Measurements from ENCODE around the gene GPC6. TPM values are rescaled to one million over a fixed set of nuclear protein-coding genes. Genes with fewer than 3 reads are reported as not detected.

Gene GPC6
- polyA plus RNA-seq, 1 donor from 2014 or later = 9.0 TPM

GRCh38 chr13:93496985-93497673 lies 270.5 kb downstream of the GPC6 start:
- H3F3A ChIP-seq (ENCODE audit: insufficient read depth, low read length, poor library complexity, severe bottlenecking) = no peaks in the 10 kb centered on the region
- no peaks in the 10 kb centered on the region for H3K9me2 ChIP-seq (ENCODE audit: insufficient read depth, low read length)
- no peaks in the 10 kb centered on the region for H3K36me3 ChIP-seq (ENCODE audit: insufficient read depth, low read length)
- no peak overlapping the region for H2AFZ ChIP-seq (ENCODE audit: low read depth, low read length)
- no peak overlapping the region for H3K4me2 ChIP-seq (ENCODE audit: low read length)
- no peak for TF ChIP-seq SMC3 (conservative IDR thresholded peaks at IDR 0.05; ENCODE audit: poor library complexity)
- TF ChIP-seq EP300 (conservative IDR thresholded peaks at IDR 0.05; ENCODE audit: poor library complexity, severe bottlenecking) = no peak
- TF ChIP-seq EZH2 (IDR thresholded peaks at IDR 0.05; ENCODE audit: borderline replicate concordance, insufficient read depth, low read length, poor library complexity, severe bottlenecking) = no peak
- no peak for TF ChIP-seq CTCF (IDR thresholded peaks at IDR 0.05; ENCODE audit: poor library complexity, severe bottlenecking)
- H3K9ac ChIP-seq (ENCODE audit: low read length) = no peak overlapping the region
- H3K27ac ChIP-seq (ENCODE audit: low read length) = no peak overlapping the region
- H3K79me2 ChIP-seq (replicated peaks; ENCODE audit: insufficient read depth, low read length) = no peaks in the 10 kb centered on the region
- H3K4me3 ChIP-seq (ENCODE audit: low read length) = no peak overlapping the region
- H3K9me3 ChIP-seq (ENCODE audit: low read length) = no peaks in the 10 kb centered on the region
- H3K27me3 ChIP-seq (ENCODE audit: insufficient read depth, low read depth, low read length) = no peaks in the 10 kb centered on the region
- H4K20me1 ChIP-seq (ENCODE audit: insufficient read depth) = no peaks in the 10 kb centered on the region

DNA sequence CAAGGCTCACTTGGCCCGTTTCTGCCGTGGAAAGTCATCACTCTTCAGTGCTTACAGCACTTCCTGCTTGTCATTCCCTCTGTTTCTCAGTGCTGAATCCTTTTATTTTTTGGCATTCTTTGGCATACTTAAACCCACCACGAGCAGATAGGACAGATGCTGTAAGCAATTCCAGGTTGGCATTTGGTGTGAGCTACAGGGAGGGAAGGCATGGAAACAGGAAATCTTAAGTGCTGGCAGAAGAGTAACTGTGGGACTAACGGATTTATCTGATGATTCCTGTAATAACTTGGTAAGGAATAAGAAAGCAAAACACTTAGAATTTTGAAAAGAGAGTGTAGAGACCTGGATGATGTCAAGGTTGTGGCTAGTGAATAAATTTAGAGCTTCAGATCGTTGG lies 273.4 kb downstream of the GPC6 start:
- Histone ChIP-seq H3K27me3 (ENCODE audit: insufficient read depth, low read depth, low read length) (no peaks in the 10 kb centered on the region), H3F3A (ENCODE audit: insufficient read depth, low read length, poor library complexity, severe bottlenecking) (no peaks in the 10 kb centered on the region), H2AFZ (ENCODE audit: low read depth, low read length) (no peak overlapping the region), H3K27ac (ENCODE audit: low read length) (no peak overlapping the region), H3K4me2 (ENCODE audit: low read length) (no peak overlapping the region), H3K9me2 (ENCODE audit: insufficient read depth, low read length) (no peaks in the 10 kb centered on the region), H3K79me2 (replicated peaks; ENCODE audit: insufficient read depth, low read length) (peaks cover 3% of the 10 kb centered on the region), H3K4me3 (ENCODE audit: low read length) (no peak overlapping the region), H4K20me1 (ENCODE audit: insufficient read depth) (no peaks in the 10 kb centered on the region), H3K36me3 (ENCODE audit: insufficient read depth, low read length) (no peaks in the 10 kb centered on the region), H3K9ac (ENCODE audit: low read length) (no peak overlapping the region), H3K9me3 (ENCODE audit: low read length) (no peaks in the 10 kb centered on the region)
- TF ChIP-seq, protein P1, sequence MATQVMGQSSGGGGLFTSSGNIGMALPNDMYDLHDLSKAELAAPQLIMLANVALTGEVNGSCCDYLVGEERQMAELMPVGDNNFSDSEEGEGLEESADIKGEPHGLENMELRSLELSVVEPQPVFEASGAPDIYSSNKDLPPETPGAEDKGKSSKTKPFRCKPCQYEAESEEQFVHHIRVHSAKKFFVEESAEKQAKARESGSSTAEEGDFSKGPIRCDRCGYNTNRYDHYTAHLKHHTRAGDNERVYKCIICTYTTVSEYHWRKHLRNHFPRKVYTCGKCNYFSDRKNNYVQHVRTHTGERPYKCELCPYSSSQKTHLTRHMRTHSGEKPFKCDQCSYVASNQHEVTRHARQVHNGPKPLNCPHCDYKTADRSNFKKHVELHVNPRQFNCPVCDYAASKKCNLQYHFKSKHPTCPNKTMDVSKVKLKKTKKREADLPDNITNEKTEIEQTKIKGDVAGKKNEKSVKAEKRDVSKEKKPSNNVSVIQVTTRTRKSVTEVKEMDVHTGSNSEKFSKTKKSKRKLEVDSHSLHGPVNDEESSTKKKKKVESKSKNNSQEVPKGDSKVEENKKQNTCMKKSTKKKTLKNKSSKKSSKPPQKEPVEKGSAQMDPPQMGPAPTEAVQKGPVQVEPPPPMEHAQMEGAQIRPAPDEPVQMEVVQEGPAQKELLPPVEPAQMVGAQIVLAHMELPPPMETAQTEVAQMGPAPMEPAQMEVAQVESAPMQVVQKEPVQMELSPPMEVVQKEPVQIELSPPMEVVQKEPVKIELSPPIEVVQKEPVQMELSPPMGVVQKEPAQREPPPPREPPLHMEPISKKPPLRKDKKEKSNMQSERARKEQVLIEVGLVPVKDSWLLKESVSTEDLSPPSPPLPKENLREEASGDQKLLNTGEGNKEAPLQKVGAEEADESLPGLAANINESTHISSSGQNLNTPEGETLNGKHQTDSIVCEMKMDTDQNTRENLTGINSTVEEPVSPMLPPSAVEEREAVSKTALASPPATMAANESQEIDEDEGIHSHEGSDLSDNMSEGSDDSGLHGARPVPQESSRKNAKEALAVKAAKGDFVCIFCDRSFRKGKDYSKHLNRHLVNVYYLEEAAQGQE (IDR thresholded peaks at IDR 0.05; ENCODE audit: borderline replicate concordance) = no peak
- TF ChIP-seq POLR2AphosphoS5 (IDR thresholded peaks at IDR 0.05) = no peak
- TF ChIP-seq CTCF (IDR thresholded peaks at IDR 0.05; ENCODE audit: poor library complexity, severe bottlenecking) = no peak
- no peak for TF ChIP-seq TAF1 (IDR thresholded peaks at IDR 0.05; ENCODE audit: low read depth)
- no peak for TF ChIP-seq RAD21 (conservative IDR thresholded peaks at IDR 0.05)
- TF ChIP-seq MXI1 (conservative IDR thresholded peaks at IDR 0.05; ENCODE audit: poor library complexity, severe bottlenecking) = no peak
- no peak for TF ChIP-seq EP300 (conservative IDR thresholded peaks at IDR 0.05; ENCODE audit: poor library complexity, severe bottlenecking)
- TF ChIP-seq EZH2 (IDR thresholded peaks at IDR 0.05; ENCODE audit: borderline replicate concordance, insufficient read depth, low read length, poor library complexity, severe bottlenecking) = no peak
- TF ChIP-seq SMC3 (conservative IDR thresholded peaks at IDR 0.05; ENCODE audit: poor library complexity) = no peak

Measured in neural cell (in vitro differentiated cells).